Mucosa of descending colon (tissue), 3 donors: ENCODE results near the gene CA6. TPM values are rescaled to one million over a fixed set of nuclear protein-coding genes. Genes with fewer than 3 reads are reported as not detected.

Experiments used
- ATAC-seq: fragments of 200-7000 bp; cut with Tn5 transposase; one replicate; pipeline ENCODE4 v1.9.1; 2020; ENCODE audit warnings: mild to moderate bottlenecking, moderate library complexity
- DNase-seq, 3 donors: peaks; one replicate each; pipeline ENCODE4 v3.0.0-alpha.2; 2020
- H3K36me3 ChIP-seq: fragments of 200-600 bp; one replicate; pipeline ENCODE4 v1.8.0; 2021; ENCODE audit warnings: low read depth, mild to moderate bottlenecking
- H3K4me1 ChIP-seq: fragments of 200-600 bp; one replicate; pipeline ENCODE4 v1.8.0; 2021; ENCODE audit warnings: low read depth, mild to moderate bottlenecking
- H3K4me3 ChIP-seq: fragments of 200-600 bp; one replicate; pipeline ENCODE4 v1.8.0; 2021; ENCODE audit warnings: mild to moderate bottlenecking
- H3K9me3 ChIP-seq: fragments of 200-600 bp; one replicate; pipeline ENCODE4 v1.8.0; 2021; ENCODE audit warnings: mild to moderate bottlenecking
- intact Hi-C, 2 donors: fragments of 100-400 bp; cut with DNase I in 1 of 2; cut with micrococcal nuclease in 1 of 2; formaldehyde crosslinking; loops; one replicate each; pipeline versions ENCODE4 v1.11.0 to v1.11.1; 2022; cut with DNase I, micrococcal nuclease
- total RNA-seq, 3 donors: library from RNA; stranded (reverse); fragmentation: NEBNext Ultra II Directional in 2 of 3; extraction: Animal tissue kit (Norgen Biotek cat#: 25700) in 2 of 3; gene quantifications; one replicate each; pipeline versions ENCODE4 v1.2.1 to v1.2.4, GENCODE V29; 2021 to 2023
- TF ChIP-seq, protein P1 (sequence below): fragments of 200-600 bp; IDR thresholded peaks from one replicate; pipeline ENCODE4 v1.8.0; 2022; ENCODE audit warnings: antibody characterized with exemption, mild to moderate bottlenecking
- donor health status: DM: no; HTN: no; CAD: no; lungs with moderate emphysema.
- donor health status: DM: no; HTN: no; CAD: no.
- donor health status: DM: no; HTN: yes; CAD: no.

CA6 gene
- total RNA-seq, 3 donors from 2014 or later, result not detected

DNA sequence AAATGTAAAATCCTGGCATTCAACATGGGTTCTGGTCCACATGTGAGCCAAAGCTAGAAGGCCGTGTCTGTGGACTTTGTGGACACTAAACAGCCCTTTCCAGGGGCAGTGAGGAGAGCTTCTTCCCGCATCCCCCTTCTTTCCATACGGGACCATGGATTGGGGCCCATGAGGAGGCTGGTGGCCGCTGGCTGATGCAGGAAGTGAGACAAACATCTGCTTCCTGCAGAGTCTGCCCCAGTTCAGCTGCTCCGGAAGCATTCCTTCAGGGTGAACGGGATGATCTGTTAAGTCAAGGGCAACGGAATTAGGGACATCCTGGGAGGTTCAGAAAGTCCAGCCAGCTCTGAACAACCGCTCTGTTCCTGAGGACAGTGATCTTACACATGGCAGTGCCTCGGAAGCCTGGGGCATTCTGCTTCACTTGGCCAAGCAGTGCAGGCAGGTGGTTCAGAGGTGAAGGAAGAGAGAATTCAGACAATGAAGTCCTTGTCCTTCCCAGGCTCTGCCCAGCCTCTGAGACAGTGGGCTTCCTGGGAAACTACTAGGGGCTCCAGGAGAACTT is 1.5 kb downstream of the CA6 start:
- TF ChIP-seq, protein P1, sequence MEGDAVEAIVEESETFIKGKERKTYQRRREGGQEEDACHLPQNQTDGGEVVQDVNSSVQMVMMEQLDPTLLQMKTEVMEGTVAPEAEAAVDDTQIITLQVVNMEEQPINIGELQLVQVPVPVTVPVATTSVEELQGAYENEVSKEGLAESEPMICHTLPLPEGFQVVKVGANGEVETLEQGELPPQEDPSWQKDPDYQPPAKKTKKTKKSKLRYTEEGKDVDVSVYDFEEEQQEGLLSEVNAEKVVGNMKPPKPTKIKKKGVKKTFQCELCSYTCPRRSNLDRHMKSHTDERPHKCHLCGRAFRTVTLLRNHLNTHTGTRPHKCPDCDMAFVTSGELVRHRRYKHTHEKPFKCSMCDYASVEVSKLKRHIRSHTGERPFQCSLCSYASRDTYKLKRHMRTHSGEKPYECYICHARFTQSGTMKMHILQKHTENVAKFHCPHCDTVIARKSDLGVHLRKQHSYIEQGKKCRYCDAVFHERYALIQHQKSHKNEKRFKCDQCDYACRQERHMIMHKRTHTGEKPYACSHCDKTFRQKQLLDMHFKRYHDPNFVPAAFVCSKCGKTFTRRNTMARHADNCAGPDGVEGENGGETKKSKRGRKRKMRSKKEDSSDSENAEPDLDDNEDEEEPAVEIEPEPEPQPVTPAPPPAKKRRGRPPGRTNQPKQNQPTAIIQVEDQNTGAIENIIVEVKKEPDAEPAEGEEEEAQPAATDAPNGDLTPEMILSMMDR, result no peak
- DNase-seq (no peak), ATAC-seq (no peak)
- H3K9me3 ChIP-seq, result no peaks in the 10 kb centered on the region
- H3K4me3 ChIP-seq, result no peak overlapping the region
- no peaks in the 10 kb centered on the region for H3K36me3 ChIP-seq
- no peaks in the 10 kb centered on the region for H3K4me1 ChIP-seq
- intact Hi-C loops, result no loop called here

DNA sequence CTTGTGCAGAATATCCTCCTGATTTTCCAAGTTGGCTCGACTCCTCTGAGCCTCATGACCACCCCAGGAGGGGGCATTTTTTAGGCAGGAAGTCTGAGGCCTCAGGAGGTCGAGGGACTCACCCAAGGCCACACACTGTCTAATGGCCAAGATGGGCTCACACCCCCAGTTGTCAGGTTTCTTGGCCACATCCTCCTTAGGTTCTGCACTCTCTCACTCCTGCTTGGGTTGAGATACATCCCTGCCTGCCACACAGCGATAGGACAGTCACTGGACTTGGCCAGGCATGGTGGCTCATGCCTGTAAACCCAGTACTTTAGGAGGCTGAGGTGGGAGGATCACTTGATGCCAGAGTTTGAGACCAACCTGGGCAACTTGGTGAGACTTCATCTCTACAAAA is 4.6 kb downstream of the CA6 start:
- intact Hi-C loops, result no loop called here
- no peak for DNase-seq
- TF ChIP-seq, protein P1, result no peak
- Histone ChIP-seq H3K36me3 (no peaks in the 10 kb centered on the region), H3K9me3 (no peaks in the 10 kb centered on the region), H3K4me3 (no peak overlapping the region), H3K4me1 (no peaks in the 10 kb centered on the region)
- ATAC-seq, result no peak

DNA sequence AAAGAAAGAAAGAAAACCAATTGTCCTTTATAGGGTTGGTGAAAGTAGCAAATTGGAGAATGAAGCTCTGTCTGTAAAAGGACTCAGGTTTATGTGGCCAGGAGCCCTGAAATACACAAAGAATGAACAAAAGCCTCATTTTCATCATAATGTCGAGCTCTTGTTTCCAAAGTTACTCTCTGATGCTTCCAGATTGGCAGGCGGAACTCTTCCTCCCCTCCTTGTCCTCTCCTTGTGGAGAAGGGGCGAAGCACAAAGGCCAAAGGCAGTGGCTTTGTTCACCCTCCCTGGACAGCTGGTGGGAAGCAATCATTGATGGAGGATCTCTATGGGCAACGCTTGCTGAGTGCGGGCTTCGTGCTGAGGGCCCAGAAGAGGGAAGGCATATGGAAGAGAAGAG is 5.6 kb downstream of the CA6 start:
- Histone ChIP-seq H3K4me3 (no peak overlapping the region), H3K4me1 (no peaks in the 10 kb centered on the region), H3K36me3 (no peaks in the 10 kb centered on the region), H3K9me3 (no peaks in the 10 kb centered on the region)
- intact Hi-C loops, result no loop called here
- ATAC-seq, result no peak
- TF ChIP-seq, protein P1, result no peak
- no peak for DNase-seq

DNA sequence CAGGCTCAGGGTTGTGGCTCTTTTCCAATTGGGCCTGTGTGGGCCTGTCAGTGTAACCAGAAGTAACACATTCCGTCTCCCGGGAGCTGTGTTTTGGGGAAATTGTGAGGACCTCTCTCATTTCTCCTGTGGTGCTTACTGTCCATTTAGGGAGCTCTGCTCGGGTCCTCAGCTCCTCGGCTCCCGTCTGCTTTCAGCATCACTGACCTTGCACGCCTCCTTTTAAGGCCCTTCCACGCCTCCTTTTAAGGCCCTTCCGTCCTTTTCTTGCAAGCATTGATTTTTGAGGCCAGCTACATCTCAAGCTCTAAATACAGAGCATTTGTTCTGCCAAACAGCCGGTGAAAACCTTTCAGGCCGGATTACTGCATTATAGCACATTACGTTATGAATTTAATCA is 9.7 kb downstream of the CA6 start:
- ATAC-seq (no peak), DNase-seq (no peak)
- intact Hi-C loops, result no loop called here
- Histone ChIP-seq H3K4me3 (no peak overlapping the region), H3K9me3 (no peaks in the 10 kb centered on the region), H3K4me1 (no peaks in the 10 kb centered on the region), H3K36me3 (no peaks in the 10 kb centered on the region)
- TF ChIP-seq, protein P1, result no peak

DNA sequence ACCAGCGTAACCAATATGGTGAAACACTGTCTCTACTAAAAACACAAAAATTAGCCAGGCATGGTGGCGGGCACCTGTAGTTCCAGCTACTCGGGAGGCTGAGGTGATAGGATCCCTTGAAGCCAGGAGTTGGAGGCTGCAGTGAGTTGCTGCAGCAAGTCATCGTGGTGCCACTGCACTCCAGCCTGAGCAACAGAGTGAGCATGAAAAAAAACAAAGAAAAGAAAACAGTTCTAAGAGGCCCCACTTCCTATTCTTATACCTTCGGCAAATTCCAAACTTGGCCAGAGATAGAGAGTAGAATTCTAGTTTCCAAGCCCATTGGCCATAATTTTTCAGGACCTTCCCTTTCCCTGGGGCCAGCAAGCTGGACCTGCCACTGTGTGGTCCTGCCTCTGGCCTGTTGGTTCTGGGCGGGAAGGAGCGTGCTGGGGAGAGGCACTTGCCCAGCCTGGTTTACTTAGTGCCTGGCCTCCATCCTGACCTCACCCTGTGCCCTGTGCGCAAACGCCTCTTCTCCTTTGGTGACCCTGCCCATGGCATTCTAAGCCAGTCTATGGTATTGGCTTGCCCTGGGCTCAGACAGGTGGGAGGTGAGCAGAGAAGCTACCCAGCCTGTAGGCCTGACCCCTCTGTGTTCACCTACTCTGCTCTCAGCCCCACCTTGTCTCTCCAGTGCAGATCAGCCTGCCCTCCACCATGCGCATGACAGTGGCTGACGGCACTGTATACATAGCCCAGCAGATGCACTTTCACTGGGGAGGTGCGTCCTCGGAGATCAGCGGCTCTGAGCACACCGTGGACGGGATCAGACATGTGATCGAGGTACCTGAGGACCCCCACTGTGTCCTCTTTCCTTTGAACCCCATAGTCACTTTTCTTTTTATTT is 11.0 kb downstream of the CA6 start:
- ATAC-seq (no peak), DNase-seq (no peak)
- TF ChIP-seq, protein P1, result no peak
- intact Hi-C loops, result no loop called here
- Histone ChIP-seq H3K4me1 (no peaks in the 10 kb centered on the region), H3K4me3 (no peak overlapping the region), H3K9me3 (no peaks in the 10 kb centered on the region), H3K36me3 (no peaks in the 10 kb centered on the region)
